ENCODE results near the gene NAALADL2. TPM values are rescaled to one million over a fixed set of nuclear protein-coding genes. Genes with fewer than 3 reads are reported as not detected.
"Not testable (repeated sequence)": the region's sequence is repeated elsewhere in the genome, so short reads cannot be mapped to it uniquely, and the experiment has no call there.

The NAALADL2 gene
- total RNA-seq, 1 donor, result 54.5 TPM

DNA sequence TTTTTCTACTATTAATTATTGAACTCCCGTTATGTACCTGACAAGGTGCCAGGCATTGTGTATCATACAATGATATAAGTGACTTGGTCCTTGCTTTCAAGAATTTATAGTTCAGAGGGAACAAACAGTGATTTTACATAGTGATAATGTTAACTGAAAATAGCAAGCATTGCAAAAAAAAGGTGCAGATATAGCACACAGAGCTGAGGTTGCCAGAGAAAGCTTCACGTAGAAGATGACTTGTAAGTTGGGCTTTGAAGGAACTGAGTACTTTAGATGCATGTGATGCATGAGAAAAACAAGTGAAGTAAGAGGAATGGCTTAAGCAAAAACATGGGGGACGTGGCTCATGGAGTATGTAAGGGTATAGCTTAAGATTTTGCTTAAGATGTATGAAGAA lies 584.5 kb downstream of the NAALADL2 start:
- no peak for DNase-seq (ENCODE audit: low read depth)
- no peak overlapping the region for H3K4me3 ChIP-seq (ENCODE audit: low read depth, low read length)
- no peak for TF ChIP-seq CTCF (IDR thresholded peaks at IDR 0.05; ENCODE audit: insufficient read depth, low read length)

DNA sequence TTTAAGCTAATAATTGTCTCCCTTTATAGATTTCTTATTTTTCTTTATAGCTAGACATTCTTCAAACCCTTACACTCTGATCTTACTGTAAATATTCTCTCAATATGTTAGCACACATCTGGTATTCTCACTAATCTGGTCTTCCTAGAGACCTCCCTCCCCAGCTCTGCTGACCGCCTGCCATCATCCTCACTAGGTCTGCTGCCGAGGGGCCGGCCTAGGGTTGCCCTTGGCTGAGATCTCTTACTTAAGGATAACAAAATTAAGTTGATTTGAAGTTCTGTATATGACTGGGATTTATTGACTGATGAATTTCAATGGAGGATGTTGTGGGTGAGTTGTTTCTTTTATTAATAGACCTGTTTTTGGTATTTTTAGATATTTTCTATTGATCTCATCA lies 586.6 kb downstream of the NAALADL2 start:
- TF ChIP-seq CTCF (IDR thresholded peaks at IDR 0.05; ENCODE audit: insufficient read depth, low read length), result no peak
- no peak for DNase-seq (ENCODE audit: low read depth)
- H3K4me3 ChIP-seq (ENCODE audit: low read depth, low read length), result no peak overlapping the region

DNA sequence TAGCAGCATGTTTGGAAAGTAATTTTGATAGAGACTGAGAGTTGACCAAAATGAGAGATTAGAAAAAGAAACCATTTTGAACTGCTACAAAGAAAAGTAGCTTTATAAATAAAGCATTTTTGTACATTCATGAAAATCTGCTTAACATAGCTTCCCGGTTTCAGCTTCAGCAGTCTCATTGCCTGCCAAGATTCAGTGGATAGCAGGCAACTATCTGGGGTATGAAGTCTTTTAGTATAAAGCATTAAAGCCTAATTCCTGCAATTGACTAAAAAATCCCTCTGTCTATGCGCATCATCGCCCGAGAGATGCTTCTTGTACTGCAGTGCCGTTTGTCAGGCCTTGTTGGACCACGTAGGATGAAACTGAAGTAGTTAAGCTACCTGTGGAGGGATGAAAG lies 588.4 kb downstream of the NAALADL2 start:
- TF ChIP-seq CTCF (IDR thresholded peaks at IDR 0.05; ENCODE audit: insufficient read depth, low read length), result no peak
- peak; percentile 6 for DNase-seq (ENCODE audit: low read depth)
- H3K4me3 ChIP-seq (ENCODE audit: low read depth, low read length), result no peak overlapping the region

DNA sequence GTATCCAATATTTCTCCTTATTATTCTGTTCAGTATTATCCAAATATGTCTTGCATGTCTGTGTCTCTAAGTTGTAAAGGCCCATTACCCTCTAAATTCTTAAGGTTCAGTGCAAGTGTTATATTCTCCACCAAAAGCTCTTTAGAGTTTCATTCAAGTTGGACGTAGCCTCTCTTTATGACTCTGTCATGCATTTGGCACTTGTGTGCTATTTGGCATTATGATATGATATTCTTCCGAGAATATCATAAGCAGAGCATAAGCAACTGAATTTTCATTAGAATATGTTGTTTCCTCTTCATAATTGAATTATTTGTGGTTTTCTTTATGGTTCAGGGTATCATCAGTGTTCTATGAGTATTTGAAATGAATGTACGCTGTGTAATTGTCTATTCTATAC lies 594.2 kb downstream of the NAALADL2 start:
- TF ChIP-seq CTCF (IDR thresholded peaks at IDR 0.05; ENCODE audit: insufficient read depth, low read length), result no peak
- DNase-seq (ENCODE audit: low read depth), result no peak

DNA sequence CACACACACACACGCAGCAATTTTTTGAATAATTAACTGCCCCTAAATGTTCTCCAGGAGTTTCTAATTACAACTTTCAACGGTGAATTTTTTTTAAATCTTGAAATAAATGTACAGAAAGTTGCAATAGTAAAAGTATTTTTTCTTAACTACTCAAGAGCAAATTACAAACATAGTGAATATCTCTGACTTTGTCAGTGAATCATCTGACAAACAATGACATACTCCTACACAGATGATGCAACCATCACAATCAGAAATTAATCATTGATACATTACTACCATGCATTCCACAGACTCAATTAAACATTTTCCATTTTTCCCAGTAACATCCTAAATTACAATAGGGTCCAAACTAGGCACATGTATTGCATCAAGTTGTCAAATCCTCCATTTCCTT lies 597.3 kb downstream of the NAALADL2 start:
- no peak for TF ChIP-seq CTCF (IDR thresholded peaks at IDR 0.05; ENCODE audit: insufficient read depth, low read length)
- H3K4me3 ChIP-seq (ENCODE audit: low read depth, low read length), result no peak overlapping the region
- peak; percentile 32 for DNase-seq (ENCODE audit: low read depth)

More for the DNA sequence above, 594.2 kb downstream of the NAALADL2 start:
- no peak overlapping the region for H3K4me3 ChIP-seq (ENCODE audit: low read depth, low read length)

DNA sequence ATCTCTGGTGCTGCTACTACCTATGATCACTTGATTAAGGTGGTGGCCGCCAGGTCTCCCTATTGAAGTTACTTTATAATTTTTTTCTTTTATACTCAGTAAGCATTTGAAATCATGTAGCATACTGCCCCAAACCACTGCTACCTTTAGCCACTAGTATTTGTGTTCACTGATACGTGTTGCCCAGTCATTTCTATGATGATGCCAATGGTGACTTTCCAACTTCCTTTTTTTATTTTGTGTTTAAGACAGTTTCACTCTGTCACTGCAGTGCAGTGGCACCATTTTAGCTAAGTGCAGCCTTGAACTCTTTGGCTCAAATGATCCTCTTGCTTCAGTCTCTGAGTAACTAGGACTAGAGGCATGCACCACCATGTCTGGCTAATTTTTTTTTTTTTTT lies 598.2 kb downstream of the NAALADL2 start:
- TF ChIP-seq CTCF (IDR thresholded peaks at IDR 0.05; ENCODE audit: insufficient read depth, low read length), result no peak
- no peak overlapping the region for H3K4me3 ChIP-seq (ENCODE audit: low read depth, low read length)
- no peak for DNase-seq (ENCODE audit: low read depth)

- not testable (repeated sequence) for DNase-seq (ENCODE audit: low read depth); H3K4me3 ChIP-seq (ENCODE audit: low read depth, low read length)
These were observed 601.8 kb downstream of the NAALADL2 start for GRCh38 chr3:175460849-175461399.

All from fibroblast of the aortic adventitia (primary cell).